SJSA1 (cell line): ENCODE results near the gene MLC1. TPM values are rescaled to one million over a fixed set of nuclear protein-coding genes. Genes with fewer than 3 reads are reported as not detected.

Experiments used
- DNase-seq, 2 experiments: peaks; one replicate each; pipeline ENCODE4 v3.0.0-alpha.2; 2015 to 2020; ENCODE audit warnings: low spot score in 2 of 2, low read depth in 1 of 2
- H3K27ac ChIP-seq: fragments of 250-450 bp; sonication (Bioruptor Pico); 2 replicates; pipeline ENCODE4 v1.5.1; 2020; ENCODE audit warnings: mild to moderate bottlenecking, moderate library complexity
- H3K27me3 ChIP-seq: fragments of 250-450 bp; sonication (Bioruptor Pico); replicated peaks from 2 replicates; pipeline ENCODE4 v1.5.1; 2020; ENCODE audit warnings: mild to moderate bottlenecking, moderate library complexity
- H3K36me3 ChIP-seq: fragments of 250-450 bp; sonication (Bioruptor Pico); 2 replicates; pipeline ENCODE4 v1.5.1; 2020; ENCODE audit warnings: mild to moderate bottlenecking
- H3K4me1 ChIP-seq: fragments of 250-450 bp; sonication (Bioruptor Pico); replicated peaks from 2 replicates; pipeline ENCODE4 v1.6.1; 2021; ENCODE audit warnings: mild to moderate bottlenecking
- H3K4me3 ChIP-seq: fragments of 250-450 bp; sonication (Bioruptor Pico); 2 replicates; pipeline ENCODE4 v1.5.1; 2020; ENCODE audit warnings: mild to moderate bottlenecking
- H3K9me3 ChIP-seq: fragments of 250-450 bp; sonication (Bioruptor Pico); replicated peaks from 2 replicates; pipeline ENCODE4 v1.5.1; 2020; ENCODE audit warnings: mild to moderate bottlenecking
- total RNA-seq: library from RNA; depleted of rRNA; stranded (reverse); fragments of >200 nt; shearing (Covaris generic); gene quantifications from 2 replicates; pipeline ENCODE4 v1.2.3, GENCODE V29; 2014

MLC1 gene
- total RNA-seq, 1 experiment from 2014 or later = 0.03 TPM

DNA sequence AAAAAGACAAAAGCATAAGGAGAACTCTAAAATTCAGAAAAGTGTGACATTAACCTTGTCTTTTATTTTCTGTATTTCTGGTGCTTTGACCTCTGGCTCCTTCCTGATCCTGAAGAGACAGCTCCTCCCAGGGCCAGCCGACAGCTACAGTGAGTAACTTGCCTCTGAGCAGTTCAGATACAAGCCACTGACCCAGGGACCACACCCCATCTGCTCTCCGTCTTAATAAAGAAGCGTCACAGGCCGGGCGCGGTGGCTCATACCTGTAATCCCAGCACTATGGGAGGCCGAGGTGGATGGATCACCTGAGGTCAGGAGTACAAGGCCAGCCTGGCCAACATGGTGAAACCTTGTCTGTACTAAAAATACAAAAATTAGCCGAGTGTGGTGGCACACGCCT, 6.5 kb downstream of the MLC1 start:
- DNase-seq = no peak
- H3K27ac ChIP-seq = no peak overlapping the region
- H3K27me3 ChIP-seq = no peaks in the 10 kb centered on the region; the same call in 1 of the 2 replicates
- no peaks in the 10 kb centered on the region; the same call in 1 of the 2 replicates for H3K4me1 ChIP-seq
- no peak overlapping the region for H3K4me3 ChIP-seq
- H3K36me3 ChIP-seq = no peaks in the 10 kb centered on the region
- H3K9me3 ChIP-seq = no peaks in the 10 kb centered on the region

DNA sequence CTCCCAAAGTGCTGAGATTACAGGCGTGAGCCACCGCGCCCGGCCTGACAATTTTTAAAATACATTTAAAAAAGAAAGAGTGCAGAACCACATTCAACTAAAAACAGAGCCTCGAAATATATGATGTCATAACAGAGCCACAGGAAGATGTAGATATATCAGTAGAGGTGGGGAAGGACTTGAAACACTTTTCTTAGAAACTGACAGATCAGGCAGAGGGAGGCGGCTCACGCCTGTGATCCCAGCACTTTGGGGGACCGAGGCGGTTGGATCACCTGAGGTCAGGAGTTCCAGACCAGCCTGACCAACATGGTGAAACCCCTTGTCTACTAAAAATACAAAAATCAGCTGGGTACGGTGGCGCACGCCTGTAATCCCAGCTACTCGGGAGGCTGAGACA, 7.0 kb downstream of the MLC1 start:
- DNase-seq = no peak
- Histone ChIP-seq H3K27me3 (no peaks in the 10 kb centered on the region; the same call in 1 of the 2 replicates), H3K4me1 (no peaks in the 10 kb centered on the region; the same call in 1 of the 2 replicates), H3K9me3 (no peaks in the 10 kb centered on the region), H3K36me3 (no peaks in the 10 kb centered on the region), H3K27ac (no peak overlapping the region), H3K4me3 (no peak overlapping the region)

GRCh38 chr22:50076646-50077535, 8.3 kb downstream of the MLC1 start:
- Histone ChIP-seq H3K9me3 (no peaks in the 10 kb centered on the region), H3K4me3 (no peak overlapping the region), H3K4me1 (no peaks in the 10 kb centered on the region; the same call in 1 of the 2 replicates), H3K27ac (no peak overlapping the region), H3K36me3 (no peaks in the 10 kb centered on the region), H3K27me3 (no peaks in the 10 kb centered on the region; the same call in 1 of the 2 replicates)
- DNase-seq = no peak

DNA sequence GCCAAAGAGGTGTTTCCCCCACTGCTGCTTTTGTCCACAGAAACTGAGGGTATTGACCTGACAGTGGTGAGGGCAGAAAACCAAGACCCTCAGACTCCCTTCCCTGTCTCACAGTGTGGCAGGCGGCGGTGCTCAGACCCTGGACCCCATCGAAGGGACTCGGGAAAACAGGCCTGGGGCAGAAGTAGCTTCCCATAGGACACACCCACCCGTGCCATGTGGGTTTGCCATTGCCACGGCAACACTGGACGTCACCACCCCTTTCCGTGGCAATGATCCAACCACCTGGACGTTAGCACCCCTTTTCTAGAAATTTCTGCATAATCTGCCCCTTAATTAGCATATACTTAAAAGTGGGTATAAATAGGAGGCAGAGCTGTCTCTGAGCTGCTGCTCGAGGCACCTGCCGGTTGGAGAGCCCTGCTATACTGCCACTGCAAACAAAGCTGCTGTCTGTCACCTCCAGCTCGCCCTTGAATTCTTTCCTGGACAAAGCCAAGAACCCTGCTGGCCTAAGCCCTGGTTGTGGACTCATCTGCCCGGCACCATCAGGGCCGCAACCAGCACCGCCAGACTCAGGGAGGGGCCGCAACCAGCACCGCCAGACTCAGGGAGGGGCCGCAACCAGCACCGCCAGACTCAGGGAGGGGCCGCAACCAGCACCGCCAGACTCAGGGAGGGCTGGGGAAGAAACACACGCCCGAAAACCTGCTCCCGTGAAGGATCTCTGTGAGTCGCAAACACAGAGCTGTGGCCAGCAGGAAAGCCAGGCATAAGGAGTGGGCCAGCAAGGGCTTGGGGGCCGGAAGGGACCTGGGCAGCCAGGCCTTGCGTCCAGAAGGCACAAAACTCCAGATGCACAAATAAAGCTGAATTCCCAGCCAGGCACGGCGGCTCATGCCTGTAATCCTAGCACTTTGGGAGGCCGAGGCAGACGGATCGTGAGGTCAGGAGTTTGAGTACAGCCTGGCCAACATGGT, 10.4 kb downstream of the MLC1 start:
- Histone ChIP-seq H3K36me3 (no peaks in the 10 kb centered on the region), H3K27me3 (no peaks in the 10 kb centered on the region)
- DNase-seq = no peak

GRCh38 chr22:50074056-50074455, 11.2 kb downstream of the MLC1 start:
- no peaks in the 10 kb centered on the region; the same call in 1 of the 2 replicates for H3K4me1 ChIP-seq
- DNase-seq = no peak
- H3K27me3 ChIP-seq = no peaks in the 10 kb centered on the region
- H3K9me3 ChIP-seq = no peaks in the 10 kb centered on the region
- no peak overlapping the region for H3K27ac ChIP-seq
- no peaks in the 10 kb centered on the region for H3K36me3 ChIP-seq
- H3K4me3 ChIP-seq = no peak overlapping the region

More for the DNA sequence above, 10.4 kb downstream of the MLC1 start:
- H3K4me3 ChIP-seq = no peak overlapping the region
- H3K4me1 ChIP-seq = no peaks in the 10 kb centered on the region; the same call in 1 of the 2 replicates
- H3K27ac ChIP-seq = no peak overlapping the region
- no peaks in the 10 kb centered on the region for H3K9me3 ChIP-seq

DNA sequence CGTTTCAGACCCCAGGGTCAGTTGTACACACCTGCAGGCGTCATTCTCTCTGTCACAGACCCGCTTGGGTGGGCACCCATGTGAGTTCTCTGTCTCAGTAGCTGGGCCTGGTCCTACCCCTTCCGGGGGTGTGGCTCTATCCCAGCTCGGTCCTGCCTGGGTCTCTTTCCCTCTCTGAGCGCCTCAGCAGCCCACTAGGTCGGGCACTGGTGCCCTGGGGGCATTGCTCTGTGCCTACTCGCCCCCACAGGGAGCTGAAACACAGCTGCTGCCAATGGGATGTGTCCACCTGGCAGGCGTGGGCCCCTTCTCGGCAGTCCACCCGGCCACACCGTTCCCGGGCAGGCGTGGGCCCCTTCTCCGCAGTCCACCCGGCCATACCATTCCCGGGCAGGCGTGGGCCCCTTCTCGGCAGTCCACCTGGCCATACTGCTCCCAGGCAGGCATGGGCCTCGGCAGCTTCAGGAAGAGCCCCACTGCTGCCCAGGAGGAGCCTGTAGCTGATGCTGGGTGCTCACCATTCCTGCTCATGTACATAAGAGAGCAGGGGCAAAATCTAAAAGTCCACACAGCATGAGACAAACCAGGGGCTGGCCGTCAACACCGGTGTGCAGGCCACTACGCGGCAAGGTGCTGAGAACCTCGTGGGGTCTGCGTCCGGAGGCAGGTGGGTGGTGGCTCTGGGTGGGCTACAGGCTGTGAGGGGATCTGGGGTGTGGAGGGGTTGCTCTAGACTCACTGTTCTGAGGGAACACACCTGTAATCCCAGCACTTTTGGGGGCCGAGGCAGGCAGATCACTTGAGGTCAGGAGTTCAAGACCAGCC, 12.3 kb downstream of the MLC1 start:
- H3K36me3 ChIP-seq = no peaks in the 10 kb centered on the region
- no peak for DNase-seq
- no peaks in the 10 kb centered on the region for H3K4me1 ChIP-seq
- no peaks in the 10 kb centered on the region for H3K9me3 ChIP-seq
- no peak overlapping the region for H3K27ac ChIP-seq
- no peak overlapping the region for H3K4me3 ChIP-seq
- no peaks in the 10 kb centered on the region for H3K27me3 ChIP-seq

DNA sequence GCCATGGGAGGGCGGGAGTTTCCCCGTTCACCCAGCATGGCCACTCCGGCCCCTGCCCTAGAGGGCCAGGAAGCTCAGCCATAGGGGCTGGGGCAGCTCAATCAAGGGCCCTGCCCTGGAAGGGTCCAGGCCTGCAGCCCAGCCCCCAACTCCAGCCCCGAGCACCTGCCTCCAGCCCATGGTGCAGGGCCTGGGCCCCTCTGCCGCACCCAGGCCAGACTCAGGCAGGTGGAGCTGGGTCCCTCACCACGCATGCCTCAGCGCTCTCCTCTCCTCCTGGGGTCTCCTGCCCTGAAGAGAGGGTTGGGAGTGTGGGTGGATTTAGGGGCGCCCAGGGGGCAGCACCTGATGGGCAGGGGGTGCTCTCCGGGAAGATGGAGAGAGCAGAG, 13.1 kb downstream of the MLC1 start:
- Histone ChIP-seq H3K4me3 (no peak overlapping the region), H3K27me3 (no peaks in the 10 kb centered on the region), H3K4me1 (no peaks in the 10 kb centered on the region), H3K27ac (no peak overlapping the region), H3K9me3 (no peaks in the 10 kb centered on the region), H3K36me3 (no peaks in the 10 kb centered on the region)
- no peak for DNase-seq

GRCh38 chr22:50071432-50072166, 13.6 kb downstream of the MLC1 start:
- H3K9me3 ChIP-seq = no peaks in the 10 kb centered on the region
- no peaks in the 10 kb centered on the region for H3K4me1 ChIP-seq
- no peaks in the 10 kb centered on the region for H3K27me3 ChIP-seq
- H3K4me3 ChIP-seq = no peak overlapping the region
- H3K36me3 ChIP-seq = no peaks in the 10 kb centered on the region
- H3K27ac ChIP-seq = no peak overlapping the region
- no peak for DNase-seq

- Histone ChIP-seq H3K4me1 (no peaks in the 10 kb centered on the region), H3K9me3 (no peaks in the 10 kb centered on the region), H3K36me3 (no peaks in the 10 kb centered on the region), H3K4me3 (no peak overlapping the region), H3K27ac (no peak overlapping the region), H3K27me3 (no peaks in the 10 kb centered on the region)
- no peak for DNase-seq
These were observed 14.9 kb downstream of the MLC1 start for GRCh38 chr22:50070366-50070765.

GRCh38 chr22:50068096-50068495, 17.1 kb downstream of the MLC1 start:
- no peaks in the 10 kb centered on the region for H3K27me3 ChIP-seq

GRCh38 chr22:50067244-50067643, 18.0 kb downstream of the MLC1 start:
- Histone ChIP-seq H3K4me1 (no peaks in the 10 kb centered on the region), H3K4me3 (no peak overlapping the region), H3K36me3 (no peaks in the 10 kb centered on the region), H3K27me3 (no peaks in the 10 kb centered on the region), H3K27ac (no peak overlapping the region), H3K9me3 (no peaks in the 10 kb centered on the region)
- DNase-seq = no peak

More at GRCh38 chr22:50068096-50068495, 17.1 kb downstream of the MLC1 start:
- H3K4me3 ChIP-seq = no peak overlapping the region
- no peaks in the 10 kb centered on the region for H3K9me3 ChIP-seq
- H3K4me1 ChIP-seq = no peaks in the 10 kb centered on the region
- DNase-seq = no peak
- no peaks in the 10 kb centered on the region for H3K36me3 ChIP-seq
- H3K27ac ChIP-seq = no peak overlapping the region

- no peaks in the 10 kb centered on the region for H3K9me3 ChIP-seq
- H3K27me3 ChIP-seq = peaks cover 6% of the 10 kb centered on the region; the same call in 1 of the 2 replicates
- H3K36me3 ChIP-seq = no peaks in the 10 kb centered on the region
- H3K27ac ChIP-seq = no peak overlapping the region
- H3K4me1 ChIP-seq = no peaks in the 10 kb centered on the region
- no peak for DNase-seq
- H3K4me3 ChIP-seq = no peak overlapping the region
These were observed 20.8 kb downstream of the MLC1 start for GRCh38 chr22:50064453-50064852.
